Pulmonary artery endothelial cell (primary cell): ENCODE results near the gene CLIC3. TPM values are rescaled to one million over a fixed set of nuclear protein-coding genes. Genes with fewer than 3 reads are reported as not detected.
"Not testable (repeated sequence)": the region's sequence is repeated elsewhere in the genome, so short reads cannot be mapped to it uniquely, and the experiment has no call there.

Experiments
- DNase-seq: peaks from one replicate; pipeline ENCODE4 v3.0.0-alpha.2; 2011; ENCODE audit warnings: low read depth, low spot score
- total RNA-seq: library from RNA; depleted of rRNA; stranded (reverse); fragments of >200 nt; gene quantifications from 2 replicates; pipeline ENCODE4 v1.2.3, GENCODE V29; 2014

CLIC3 gene, protein sequence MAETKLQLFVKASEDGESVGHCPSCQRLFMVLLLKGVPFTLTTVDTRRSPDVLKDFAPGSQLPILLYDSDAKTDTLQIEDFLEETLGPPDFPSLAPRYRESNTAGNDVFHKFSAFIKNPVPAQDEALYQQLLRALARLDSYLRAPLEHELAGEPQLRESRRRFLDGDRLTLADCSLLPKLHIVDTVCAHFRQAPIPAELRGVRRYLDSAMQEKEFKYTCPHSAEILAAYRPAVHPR
- 0.33 and 0.46 TPM in 2 replicates for total RNA-seq

DNA sequence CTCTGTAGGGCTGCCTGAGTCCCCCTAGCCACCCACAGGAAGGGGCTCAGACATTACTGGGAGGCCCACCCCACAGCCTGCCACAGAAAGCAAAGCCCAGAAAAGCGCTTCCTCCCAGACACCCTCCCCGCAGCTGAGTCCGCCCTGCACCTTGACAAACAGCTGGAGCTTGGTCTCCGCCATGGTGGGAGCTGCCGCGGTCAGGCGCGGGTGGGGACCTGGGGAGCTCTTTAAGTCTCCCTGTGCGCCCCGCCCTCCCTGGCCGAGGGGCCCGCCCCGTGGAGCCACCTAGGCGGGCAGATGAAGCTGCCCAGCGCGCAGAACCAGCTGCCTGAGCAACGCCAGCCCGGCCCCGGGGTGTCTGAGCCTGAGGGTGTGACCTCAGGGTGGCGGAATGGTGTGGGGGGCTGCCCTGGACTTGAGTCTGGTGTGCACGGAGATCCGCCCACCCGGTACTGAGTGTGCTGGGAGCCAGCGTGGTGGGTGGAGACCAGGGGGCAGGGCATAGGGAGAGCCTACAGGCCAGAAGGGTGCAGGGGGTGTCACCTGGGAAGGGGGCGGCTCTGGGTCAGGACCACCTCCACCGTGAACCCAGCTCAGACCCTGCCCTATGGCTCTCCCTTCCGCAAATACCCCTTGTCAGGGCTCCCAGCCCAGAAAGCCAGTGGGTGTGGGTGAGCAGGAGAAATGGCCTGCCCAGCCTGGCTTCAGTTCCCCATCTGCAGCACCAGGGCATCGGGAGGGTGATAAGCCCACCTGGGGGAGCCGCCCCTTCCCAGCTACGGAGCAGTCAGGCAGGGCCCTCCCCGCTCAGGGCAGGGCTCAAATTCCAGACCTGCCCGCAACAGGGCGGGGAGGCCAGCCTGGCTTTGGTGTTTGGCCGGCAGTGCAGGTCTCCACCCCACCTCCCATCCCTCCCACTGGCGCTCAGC, at the start of gene CLIC3:
Gene CLIC3 (minus strand): TSS at position 208 of the 932 bp plus-strand sequence. CDS start 25 bp downstream, at position 183.
- DNase-seq, result no peak

DNA sequence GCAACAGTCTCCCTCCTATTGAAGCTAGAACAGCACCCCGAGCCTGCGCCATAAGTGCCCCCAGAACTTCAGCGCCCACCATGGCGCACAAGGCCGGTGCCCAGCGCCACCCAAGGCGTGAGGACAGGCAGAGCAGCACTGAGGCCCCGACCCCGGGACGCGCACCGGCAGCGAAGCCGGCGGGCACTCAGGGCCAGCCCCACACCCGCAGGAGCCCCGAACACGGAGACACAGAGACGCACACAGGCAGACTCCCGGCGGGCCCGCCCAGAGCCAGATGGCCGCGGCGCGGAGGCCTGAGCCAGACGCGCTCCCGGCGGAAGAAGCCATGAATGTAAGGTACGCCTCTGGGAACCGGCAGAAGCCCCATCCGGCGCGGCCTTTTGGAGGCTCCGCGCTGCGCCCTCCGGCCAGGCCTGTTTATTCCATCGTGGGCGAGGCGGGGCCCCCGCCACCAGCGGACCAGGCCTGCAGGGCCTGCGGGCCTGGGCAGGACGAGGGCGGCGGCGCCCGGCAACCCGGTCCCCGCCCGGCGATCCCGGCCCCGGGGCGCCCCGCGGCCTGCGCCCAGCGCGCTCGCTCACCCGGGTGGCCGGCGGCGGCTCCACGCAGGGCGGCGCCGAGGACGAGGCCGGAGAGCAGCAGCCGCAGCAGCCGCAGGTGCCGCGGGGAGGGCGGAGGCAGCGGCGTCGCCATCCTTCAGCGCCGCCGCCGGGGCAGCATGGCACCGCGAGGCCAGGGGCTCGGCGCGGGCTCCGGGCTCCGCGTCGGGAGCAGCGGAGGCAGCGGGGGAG, 49.1 kb upstream of the CLIC3 start:
- no peak for DNase-seq

DNA sequence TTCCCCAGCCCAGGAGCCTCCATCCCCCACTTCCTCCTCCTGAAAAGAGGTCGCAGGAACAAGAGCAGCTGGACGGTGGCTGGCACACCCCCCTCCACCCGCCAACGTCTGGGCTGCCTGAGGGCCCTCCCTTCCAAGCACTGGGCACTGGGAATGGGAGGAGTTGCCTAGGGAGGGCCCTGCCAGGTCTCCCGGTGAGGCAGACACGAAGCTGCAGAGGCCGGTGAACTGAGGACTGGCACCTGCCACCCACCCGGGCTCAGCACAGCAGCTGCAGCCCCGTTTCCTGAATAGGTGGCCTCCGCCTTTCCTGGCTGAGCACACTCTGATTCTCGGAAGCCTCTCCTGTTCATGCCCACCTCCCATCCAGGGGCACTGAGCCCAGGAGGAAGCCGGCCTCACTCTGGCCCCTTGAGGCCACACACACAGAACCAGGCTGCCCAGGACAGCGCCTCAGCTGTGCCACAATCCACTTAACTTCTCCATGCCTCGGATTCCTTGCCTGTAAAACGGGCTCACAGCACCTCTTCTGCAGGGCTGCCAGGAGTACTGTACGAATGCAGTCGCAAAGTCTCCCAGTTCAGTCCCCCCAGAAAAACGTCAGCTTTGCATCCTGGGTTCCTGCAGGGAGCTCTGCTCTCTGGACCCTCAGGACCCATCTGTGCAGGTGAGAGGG, 48.3 kb upstream of the CLIC3 start:
- no peak for DNase-seq

DNA sequence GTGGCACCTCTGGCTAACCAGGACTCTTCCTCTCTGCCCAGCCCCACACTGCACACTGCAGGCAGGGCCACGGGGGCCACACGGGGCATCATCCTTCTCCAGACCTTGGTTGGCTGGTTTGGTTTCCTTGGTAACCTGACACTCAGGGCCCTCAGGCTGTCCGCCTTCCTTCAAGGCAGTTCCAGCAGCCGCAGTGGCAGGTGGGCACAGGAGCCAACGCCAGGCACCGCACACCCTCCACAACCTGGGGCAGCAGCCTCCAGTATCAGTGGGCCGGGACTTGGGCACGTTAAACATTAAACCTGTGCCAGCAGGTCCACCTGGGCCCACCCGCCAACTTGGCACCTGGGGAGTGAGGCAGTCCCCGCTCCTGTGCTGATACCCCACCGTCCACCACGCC, 47.7 kb upstream of the CLIC3 start:
- DNase-seq, result no peak

DNA sequence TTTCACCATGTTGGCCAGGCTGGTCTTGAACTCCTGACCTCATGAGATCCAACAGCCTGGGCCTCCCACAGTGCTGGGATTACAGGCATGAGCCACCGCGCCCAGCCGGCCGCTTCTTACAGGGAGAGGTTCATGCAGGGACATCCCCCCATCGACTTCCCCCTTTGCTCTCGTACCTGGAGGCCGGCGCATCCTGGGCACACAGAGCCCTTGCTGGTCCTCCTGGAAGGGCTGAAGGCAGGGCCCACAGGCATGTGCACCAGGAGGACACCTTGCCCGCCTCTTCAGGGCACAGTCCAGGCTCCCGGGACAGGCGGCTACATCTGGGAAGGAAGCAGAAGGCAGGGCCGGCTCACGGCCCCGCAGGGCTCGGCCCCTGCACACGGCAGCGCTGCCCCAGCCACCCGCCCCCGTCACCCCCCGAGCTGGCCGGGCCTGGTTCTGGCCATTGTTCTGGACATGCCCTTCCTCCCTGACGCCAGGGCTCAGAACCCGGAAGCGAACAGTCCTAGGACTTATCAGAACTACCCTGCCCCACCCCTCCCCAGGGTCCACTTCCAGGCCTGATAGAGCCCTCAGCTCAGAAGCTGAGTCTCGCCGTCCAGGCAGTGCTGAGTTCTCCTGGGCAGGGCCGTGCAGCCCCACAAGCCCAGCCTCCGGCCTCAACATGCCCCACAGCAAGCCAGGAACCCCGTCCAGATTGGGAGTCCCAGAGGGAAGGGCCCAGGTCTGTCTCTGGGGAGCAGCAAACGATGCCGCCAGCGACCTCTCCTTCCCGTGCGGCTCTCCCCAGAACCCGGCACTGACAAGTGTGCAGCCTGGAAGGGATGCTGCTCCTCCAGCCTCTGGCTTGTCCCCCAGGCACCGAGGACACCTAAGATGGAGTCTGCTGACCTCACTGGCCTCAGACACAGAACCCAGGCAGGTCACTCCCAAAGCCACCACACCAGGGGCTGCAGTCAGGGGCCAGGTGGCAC, 46.7 kb upstream of the CLIC3 start:
- no peak for DNase-seq

DNA sequence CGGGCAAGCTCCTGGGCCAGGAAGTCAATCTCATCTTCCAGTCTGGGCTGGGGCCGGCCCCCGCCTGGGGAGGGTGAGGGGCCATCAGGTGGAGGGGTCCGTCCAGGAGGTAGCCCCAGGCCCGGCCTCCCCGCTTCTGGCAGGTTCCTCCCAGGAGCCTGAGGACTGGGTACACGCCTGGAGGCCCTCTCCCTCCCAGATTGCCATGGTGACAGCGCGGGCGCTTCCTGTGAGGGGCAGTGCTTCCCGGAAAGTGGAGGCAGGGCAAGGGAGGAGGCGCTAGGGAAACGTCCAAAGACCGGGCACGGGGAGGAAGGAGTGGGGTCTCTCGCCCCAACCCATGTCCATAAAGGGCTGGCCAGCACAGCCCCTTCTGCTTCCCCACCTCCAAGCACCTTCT, 44.8 kb upstream of the CLIC3 start:
- no peak for DNase-seq

DNA sequence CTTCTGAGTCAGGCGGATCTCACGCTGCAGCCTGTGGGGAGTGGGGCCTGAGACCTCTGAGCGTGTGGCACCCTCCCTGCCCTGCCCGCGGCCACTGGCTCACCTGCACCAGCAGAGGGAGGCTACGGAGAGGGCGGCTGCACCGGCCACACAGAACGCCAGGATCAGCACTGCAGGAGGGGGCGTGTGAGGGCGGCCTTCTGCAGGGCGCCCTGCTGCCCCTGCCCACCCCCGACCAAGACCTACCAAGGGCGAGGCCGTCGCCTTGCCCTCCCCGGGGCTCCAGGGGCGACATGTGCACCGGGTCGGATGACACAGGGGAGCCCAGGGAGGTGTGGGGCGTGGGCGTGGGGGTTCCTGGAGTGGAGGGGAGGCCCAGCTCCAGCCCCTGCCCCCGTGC, 44.2 kb upstream of the CLIC3 start:
- no peak for DNase-seq

DNA sequence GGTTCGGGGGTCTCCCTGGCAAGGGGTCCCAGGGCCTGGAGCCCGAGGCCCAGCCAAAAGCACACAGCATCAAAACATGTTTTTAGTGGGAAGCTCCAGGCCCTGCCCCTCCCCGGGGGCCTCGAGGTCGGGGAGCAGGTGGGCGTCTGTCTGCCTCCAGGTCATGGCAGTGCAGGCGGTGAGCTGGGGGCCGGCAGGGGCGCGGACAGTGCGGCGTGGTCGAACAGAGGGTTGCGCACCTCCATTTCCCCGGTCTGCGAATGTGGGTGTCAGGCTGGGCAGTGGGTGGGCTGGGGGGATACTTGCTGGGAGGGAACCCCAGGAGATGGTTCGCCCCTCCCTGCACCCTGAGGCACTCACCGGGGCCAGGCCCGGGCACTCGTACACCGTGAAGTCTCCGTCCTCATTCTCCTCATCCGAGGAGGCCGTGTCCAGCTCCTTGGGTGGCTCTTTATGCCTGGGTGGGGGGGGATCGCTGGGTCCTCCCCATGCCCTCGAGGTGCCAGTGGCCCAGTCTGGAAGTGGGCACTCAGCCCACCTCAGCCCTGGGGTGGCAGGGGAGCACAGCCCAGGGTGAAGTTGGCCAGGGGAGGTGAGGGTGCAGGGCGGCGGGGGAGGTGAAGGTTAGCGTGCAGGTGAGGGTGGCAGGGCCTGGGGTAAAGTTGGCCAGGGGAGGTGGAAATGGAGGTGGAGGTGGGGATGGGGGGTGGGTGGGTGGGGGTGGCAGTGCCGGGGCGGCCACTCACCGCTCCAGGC, 43.4 kb upstream of the CLIC3 start:
- DNase-seq, result no peak

DNA sequence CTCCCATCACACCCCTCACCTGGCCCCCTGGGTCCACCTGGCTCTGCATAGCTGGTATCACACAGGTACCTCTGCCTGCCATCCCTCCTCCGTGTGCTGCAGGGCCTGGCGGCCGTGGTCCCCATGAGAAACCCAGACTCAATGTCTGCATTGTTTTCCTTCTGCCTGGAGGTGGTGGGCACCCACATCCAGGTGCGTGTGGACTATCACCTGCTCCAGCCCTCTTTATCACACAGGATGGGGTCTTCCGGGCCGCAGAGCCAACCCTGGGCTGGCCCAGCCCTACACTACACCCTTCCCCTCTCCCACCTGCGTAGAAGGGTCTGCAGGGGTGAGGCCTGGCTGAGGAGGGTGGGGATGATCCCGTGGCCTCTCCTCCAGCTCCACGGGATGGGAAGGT, 42.5 kb upstream of the CLIC3 start:
- DNase-seq, result no peak

DNA sequence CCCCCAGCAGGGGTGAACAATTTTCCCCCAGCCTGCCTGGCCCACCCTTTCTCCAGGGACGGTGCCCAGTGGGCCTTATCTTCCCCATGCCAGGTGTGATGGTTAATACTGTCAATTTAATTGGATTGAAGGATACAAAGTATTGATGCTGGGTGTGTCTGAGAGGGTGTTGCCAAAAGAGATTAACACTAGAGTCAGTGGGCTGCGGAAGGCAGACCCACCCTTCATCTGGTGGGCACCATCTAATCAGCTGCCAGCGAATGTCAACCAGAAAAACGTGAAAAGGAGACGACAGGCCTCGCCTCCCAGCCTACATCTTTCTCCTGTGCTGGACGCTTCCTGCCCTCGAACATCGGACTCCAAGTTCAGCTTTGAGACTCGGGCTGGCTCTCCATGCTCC, 41.1 kb upstream of the CLIC3 start:
- no peak for DNase-seq

DNA sequence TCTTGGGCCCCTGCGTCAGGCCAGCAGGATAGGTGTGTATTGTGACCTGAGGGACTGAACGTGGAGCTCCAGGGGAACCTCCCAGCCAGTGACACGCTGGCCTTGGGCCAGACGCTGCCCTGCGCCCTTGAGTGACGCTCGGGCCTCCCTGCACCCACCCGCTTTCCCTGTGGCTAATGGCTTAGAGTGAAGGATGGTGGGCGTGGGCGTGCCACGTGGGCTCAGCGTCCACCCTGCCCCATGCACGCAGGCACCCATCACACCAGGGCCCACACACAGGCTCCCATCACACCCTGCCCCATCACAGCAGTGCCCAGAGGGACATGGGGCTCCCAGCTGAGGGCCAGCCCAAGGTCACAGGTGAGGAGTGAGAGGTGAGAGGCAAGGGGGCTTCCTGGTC, 40.7 kb upstream of the CLIC3 start:
- no peak for DNase-seq

DNA sequence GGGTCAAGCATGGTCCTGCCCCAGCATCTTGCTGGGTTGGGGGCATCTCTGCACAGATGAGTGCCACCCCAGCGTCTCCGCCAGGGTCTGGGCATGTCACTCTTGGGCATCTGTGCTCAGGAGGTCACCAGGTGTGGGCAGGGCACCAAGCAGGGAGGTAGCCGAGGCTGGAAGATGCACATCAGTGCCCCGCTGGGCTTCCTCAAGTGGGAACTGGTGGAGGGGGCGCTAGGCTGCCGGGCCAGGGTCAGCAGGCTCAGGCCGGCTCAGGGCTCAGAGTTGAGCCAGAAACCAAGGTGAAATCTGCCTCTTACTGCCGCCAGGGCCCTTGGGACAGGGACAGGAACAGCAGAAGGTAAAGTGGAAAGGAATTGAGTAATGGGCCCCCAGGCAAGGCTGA, 39.6 kb upstream of the CLIC3 start:
- DNase-seq, result no peak

DNA sequence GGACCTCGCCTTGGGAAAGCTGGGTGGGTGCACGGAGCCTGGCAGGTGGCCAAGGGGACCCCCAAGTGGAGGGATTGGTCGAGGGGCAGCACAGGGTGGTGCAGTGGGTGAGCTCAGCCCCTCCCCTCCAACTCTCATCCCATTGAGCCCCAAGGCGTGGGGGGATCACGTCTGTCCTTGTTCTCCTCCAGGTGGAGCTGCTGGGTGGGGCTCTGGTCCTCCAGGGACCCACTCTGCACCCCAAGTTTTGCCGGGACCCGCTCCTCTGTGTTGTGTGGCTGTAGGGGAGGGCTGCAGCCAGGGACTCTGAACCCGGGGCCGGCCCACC, 39.1 kb upstream of the CLIC3 start:
- DNase-seq, result no peak

DNA sequence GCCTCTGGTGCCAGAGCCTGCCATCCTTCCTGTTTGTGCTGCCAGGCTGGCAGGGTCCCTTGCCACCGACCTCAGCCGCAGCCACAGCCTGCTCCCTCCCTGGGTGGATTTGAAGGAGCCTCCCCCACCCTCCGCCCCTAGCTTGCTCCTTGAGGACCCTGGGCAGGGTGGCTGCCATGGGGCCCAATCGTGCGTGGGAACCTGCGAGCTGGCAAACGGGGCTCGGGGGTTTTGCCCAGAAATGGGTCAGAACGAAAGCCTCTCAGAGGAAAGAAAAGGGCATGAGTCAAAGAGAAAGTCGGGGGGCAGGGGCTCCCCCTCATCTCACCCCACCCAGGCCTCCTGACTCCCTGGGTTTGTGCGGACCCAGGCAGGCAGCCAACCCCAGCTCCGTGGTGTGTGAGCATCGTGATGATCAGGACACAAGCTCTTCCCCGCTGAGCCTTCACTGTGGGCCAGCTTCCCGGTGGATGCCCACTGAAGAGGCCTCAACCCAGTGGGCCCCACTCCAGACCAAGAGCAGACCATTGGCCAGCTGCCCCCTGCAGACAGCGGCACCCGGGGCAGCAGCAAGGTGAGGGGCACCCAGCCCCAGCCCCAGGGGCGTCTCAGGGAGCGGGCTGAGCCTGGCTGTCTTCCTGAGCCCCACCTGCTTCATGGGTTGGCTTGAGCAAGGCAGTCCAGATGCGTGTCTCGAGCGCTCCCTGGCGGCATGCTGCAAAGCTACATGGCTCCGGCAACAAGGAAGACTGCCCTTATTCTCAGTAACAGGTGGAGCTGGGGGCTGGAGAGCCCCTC, 38.5 kb upstream of the CLIC3 start:
- DNase-seq, result peak; percentile 50

DNA sequence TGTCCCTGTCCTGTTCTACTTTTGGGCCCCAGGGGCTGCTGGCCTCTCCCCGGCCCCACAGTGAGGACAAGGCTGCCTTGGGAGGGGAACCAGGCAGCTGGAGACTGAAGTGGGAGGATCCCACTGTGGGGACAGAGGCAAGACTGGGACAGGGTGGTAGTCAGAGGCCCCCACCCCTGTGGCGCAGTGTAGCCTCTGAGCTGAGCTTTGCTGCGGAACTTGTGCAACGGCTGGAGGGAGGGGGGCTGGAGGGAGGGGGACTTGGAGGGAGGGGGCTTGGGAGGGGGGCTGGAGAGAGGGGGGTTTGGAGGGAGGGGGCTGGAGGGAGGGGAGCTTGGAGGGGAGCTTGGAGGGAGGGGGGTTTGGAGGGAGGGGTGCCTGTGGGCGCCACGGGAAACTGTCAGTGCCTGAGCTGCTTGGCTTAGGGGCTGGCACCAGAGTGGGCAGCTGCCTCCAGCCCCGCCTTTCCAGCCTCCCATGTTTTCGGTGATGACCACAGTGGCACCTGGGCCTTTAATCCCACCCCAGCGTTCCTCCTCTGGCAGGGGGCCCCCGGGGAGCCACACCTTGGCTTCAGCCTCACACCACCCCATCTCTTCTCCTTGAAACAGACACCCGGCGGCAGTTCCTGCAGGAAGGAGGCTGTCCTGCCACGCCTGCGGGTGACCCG, 37.8 kb upstream of the CLIC3 start:
- DNase-seq, result no peak

DNA sequence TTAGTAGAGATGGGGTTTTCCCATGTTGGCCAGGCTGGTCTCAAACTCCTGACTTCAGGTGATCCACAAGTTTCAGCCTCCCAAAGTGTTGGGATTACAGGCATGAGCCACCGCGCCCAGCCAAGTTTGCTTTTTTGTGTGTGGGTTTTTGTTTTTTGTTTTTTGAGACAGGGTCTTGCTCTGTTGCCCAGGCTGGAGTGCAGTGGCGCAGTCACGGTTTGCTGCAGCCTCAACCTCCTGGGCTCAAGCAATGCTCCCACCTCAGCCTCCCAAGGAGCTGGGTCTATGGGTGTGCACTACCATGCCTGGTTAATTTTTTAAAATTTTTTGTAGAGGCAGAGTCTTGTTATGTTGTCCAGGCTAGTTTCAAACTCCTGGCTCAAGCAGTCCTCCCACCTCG, 37.1 kb upstream of the CLIC3 start:
- DNase-seq, result not testable (repeated sequence)

DNA sequence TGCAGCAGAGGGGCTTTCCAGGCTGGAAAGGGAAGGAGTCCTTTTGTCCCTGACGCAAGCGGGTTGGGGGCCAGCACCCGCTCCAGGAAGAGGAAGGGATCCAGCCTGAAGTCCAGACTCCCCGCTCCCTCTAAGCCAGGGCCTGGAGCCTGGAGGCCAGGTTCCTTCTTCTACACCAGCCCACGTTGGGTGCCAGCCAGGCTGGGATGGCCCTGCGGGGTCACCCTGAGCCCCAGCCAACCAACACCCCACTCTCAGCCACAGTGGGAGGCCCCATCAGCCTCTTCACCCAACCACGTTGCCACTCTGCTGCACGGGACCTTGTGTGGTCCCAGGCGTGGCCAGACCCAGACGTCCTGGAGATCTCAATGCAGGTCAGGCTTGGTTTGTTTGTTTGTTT, 36.5 kb upstream of the CLIC3 start:
- DNase-seq, result no peak

DNA sequence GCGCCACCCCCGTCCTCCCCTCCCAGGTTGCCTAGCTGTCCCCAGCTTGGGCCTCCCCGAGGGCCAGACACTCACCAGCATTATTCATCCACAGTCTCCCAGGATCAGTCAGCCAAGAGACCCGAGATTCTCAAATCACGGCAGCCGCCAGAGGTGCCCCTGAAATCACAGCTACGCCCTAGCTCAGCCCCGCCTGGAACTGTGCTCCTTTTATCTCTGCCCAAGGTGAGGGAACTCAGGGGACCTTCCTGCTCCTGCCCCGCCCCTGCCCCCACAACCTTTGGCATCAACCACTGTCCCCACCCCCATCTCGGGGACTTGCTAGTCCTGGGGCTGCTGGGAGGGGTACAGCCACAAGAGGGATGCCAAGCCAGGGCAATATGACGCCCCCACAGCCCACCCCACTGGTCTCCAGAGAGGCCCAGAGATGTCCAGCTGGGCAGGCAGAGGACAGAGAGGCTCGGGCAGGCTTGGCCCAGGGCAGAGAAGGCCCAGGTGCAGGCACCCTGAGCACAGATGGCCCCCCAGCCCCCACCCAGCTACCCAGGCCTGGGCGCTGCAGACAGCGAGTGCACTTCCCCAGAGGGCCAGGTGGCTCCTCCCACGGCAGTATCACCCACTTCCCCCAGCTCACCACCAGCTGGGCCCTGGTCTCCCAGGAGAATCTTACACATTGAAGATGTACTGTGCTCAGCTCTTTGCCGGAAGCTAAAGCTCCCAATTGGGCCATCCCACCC, 35.7 kb upstream of the CLIC3 start, which contains the start of gene FUT7:
Gene FUT7 (minus strand): TSS at position 185 of the 737 bp plus-strand sequence. CDS start 97 bp downstream, at position 88.
- no peak for DNase-seq
